ENCODE data around the gene BPIFA2.
"Not testable (repeated sequence)": the region's sequence is repeated elsewhere in the genome, so short reads cannot be mapped to it uniquely, and the experiment has no call there.

The BPIFA2 gene, protein sequence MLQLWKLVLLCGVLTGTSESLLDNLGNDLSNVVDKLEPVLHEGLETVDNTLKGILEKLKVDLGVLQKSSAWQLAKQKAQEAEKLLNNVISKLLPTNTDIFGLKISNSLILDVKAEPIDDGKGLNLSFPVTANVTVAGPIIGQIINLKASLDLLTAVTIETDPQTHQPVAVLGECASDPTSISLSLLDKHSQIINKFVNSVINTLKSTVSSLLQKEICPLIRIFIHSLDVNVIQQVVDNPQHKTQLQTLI

DNA sequence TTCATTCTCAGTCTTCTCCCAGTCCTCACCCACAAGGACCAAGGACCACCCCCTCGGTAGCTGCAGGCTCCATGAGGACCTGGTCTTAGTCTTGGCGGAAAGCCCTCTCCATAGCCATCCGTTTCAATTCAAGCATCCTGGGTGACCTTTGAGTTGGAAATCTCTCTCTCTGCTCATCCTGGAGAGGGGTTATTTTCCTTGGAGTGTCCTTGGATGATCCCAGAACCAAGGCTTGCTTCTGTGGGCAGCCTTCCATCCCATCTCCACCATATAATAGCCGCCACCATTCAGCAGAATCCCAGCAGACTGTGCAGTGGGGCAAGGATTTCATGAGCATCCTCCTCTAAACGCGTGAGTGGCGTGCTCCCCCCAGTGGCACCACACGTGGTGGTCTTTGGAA lies at the start of gene BPIFA2:
BPIFA2 (plus strand) TSS at position 301 of the 400 bp plus-strand sequence. CDS start 987 bp downstream, outside the sequence.
- no peak for DNase-seq

DNA sequence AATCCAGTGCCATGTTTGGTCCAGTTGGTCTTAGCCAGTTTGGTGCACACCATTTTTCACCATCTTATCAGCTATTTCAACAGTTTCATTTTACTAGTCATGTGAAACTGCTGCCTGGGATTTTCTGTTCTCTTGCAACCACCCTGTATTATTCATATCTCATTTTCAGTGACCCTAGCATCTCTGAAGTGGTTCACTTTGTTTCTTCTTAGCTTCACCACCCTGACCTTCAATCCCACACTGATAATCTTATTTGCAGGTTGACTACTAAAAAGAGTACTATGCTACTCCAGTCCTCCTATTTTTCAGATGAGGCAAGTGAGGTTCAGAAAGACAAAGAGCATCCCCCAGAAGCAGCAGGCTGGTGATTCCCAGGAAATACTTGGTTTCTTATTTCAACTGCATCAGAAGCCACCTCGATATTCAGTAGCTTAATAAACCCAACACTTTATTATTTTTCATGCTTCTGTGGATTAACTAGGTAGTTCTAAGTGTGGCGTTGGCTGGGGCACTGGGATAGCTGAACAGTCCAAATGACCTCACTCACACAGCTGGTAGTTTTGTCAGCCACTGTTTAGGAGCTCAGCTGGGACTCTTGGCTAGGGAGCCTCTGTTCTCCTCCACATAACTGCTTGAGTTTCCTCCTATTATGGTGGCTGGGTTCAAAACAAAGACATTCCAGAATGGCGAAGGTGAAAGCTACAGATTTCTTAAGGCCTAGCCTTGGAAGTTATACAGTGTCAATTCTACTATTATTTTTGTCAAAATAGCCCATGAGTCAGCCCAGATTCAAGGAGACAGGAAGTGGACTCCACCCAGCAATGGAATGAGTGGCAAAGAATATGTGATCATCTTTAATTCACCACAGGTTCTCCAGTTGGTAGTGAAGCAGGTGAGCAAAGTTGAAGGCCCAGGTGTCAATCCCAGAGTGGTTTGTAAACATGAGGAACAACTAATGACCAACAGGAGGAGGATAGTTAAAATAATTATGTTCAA lies 47.9 kb upstream of the BPIFA2 start:
- DNase-seq, result no peak

DNA sequence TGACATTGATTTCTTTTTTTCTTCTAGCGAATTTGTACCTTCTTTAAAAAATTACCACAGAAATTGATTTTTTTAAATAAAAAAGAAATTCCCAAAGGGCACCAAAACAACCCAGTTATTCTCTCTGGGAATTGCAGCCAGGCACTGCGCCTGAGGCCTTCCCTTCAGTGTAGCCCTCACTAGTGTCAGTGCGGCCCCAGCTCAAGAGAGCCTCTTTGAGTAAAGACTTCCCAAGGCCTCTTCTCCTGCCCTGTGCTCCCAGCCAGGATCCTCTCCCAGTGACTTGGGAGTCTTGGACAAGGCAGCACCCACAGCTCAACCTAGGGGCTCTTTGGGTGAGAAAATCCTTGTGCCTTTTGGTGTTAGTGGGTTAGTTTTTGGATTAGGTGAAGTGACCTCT lies 47.0 kb upstream of the BPIFA2 start:
- DNase-seq, result no peak

DNA sequence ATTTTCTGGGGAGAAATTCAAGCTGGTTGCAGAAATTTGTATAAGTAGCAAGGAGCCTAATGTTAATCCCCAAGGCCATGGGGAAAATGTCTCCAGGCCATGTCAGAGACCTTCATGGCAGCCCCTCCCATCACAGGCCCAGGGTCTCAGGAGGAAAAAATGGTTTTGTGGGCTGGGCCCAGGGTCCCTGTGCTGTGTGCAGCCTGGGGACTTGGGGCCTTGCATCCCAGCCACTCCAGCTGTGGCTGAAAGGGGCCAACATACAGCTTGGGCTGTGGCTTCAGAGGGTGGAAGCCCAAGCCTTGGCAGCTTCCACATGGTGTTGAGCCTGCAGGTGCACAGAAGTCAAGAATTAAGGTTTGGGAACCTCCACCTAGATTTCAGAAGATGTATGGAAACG lies 45.7 kb upstream of the BPIFA2 start:
- not testable (repeated sequence) for DNase-seq

DNA sequence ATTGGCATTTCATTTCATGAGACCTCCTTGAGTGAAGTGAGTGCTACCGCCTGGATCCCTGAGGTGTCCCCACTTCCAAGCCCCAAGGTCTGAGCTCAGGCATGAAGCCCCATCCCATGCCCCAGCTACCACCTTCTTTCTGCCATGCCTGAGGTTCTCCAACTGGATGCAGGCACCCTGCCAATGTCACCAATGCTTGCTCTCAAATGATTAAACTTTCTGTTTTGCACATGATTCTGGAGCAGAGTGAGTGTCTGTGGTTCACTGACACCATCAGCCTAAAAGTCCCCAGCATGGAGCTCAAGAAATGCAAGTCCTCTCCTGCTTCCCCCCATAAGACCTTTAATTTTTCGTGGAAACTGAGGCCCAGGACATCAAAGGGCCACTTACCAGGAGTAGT lies 43.7 kb upstream of the BPIFA2 start:
- no peak for DNase-seq

DNA sequence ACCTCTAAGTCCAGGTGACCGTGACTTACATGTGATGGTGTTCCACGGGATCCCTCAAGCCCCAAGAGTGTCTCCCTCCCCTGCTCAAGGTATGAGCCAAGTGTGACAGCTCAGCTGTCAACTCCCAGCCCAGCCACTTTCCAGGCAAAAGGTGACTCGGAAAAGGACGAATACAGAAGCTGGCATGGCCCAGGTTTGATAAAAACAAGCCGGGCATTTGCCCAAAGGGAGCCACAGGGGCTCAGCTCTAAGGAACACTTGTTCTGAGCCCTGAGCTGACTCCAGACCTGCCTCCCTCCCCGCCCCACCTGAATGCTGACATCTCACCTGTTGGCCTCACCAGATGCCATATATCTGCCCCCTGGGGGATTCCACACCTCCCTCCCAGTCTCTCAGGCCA lies 43.0 kb upstream of the BPIFA2 start:
- no peak for DNase-seq

DNA sequence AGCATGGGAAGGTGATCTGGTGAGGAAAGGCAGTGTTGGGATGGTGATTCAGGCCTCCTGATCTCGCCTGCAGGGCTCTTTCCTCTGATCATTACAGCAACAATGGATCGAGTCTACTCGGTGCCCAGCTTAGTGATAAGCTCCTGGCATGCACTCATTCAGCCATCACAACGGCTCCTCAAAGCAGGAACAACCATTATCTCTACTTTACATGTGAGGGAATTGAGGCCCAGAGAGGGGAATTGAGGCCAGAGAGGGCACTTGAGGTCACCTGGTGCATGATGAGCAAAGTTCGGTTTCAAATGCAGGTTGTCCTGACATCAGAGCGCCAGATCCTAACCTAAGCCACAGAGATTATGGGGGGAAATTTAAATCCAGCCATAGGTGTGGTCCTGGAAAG lies 42.0 kb upstream of the BPIFA2 start:
- DNase-seq, result peak; percentile 21

DNA sequence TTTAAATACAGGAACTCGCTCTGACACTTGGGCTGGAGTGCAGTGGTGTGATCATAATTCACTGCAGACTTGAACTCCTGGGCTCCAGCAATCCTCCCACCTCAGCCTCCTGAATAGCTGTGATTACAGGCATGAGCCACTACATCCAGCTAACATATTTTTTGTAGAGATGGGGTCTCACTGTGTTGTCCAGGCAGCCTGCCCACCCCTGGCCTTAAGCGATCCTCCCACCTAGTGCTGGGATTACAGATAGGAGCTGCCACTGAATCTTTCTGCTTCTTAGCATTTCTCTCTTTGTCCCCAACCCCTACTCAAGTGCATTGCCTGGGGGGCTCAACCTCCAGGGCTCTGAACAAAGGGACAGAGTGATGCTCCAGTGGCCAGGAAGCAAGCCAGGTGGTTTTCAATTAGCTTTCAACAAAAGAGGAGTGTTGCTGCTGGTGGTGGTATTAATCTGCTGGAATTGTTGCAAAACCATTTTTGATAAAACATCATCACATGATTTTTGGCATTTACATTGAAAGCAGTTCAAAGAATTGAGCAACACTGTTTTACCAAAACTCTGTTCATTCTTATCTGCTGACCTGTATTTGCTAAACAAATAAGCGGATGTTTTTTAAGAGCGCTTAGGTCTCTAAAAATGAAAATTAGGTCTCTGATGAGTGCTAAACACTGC lies 40.4 kb upstream of the BPIFA2 start:
- DNase-seq, result no peak

DNA sequence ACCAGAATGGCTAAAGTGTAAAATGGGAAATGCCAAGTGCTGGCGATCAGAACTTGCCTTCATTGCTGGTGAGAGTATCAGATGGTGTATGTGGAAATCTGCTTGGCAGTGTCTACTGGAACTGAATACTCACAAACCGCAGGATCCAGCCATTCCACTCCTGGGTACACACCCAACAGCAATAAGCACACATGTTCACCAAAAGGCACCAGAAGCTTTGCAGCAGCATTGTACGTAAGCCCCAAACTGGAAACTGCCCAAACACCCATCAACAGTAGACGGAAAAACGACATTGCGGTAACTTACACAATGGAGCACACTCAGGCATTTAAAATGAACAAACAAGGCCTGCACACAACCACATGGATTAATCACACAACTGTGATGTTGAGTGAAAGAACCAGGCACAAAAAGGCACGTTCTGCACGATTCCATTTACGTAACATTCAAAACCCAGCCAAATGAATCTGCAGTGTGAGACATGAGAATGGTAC lies 37.3 kb upstream of the BPIFA2 start:
- no peak for DNase-seq

DNA sequence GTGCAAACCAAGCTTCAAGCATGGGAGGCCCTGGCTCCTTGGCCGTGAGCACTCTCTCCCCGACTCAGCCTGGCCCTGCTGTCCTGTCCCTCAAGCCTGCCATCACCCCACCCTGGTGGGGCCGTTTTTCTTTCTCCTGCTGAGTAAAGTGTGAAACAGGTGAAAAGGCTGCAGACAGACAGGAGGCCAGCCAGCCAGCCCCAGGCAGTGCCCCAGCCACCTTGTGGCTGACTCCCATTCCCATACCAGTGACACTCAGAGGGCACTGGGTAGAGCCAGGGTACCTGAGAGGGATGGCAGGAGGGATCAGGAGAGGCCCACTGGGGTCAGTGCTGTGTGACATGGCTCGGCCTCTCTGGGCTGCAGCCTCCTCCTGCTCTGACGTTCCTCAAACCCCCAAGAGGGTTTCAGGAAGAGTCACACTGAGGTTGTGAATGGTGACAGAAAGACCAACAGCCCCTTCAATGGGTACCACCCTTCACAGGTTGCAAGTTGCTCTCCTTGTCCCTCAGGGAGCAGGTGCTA lies 35.9 kb upstream of the BPIFA2 start:
- no peak for DNase-seq

DNA sequence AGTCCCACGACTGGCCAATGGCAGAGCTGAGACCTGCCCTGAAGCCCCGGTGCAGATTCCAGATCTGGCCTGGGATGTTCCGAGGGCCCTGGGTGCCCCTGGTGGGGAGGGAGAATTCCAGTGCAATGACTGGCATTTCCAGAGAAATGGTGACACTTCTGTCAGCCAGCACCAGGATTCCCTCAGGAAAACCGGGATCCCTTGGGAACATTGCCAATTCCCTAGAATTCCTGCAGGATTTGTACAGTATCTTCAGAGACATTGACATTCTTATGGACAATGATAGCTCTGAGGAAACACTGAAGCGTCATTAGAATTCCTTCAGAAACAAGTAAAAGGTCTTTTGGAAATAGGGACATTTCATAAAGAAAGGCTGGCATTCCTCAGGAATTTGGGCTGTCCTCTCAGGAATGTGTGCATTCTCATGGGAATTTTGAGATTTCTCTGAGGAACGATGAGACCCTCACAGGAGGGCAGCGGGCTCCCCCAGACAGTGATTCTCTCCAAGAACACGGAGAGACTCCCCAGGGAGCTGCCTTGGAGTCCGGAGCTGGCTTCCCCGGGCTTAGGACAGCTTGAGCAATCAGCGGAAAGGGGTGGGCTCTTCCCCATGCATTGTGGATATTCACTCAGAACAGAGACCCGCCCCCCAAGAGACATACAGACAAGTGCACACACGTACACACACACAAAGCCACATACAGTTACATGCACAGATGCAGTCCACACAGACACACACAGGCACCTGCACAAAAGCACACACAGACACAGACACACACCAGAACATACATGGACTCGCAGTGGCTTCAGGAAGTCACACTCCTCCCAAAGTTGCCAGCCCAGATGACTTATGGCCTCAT lies 35.2 kb upstream of the BPIFA2 start:
- DNase-seq, result no peak

DNA sequence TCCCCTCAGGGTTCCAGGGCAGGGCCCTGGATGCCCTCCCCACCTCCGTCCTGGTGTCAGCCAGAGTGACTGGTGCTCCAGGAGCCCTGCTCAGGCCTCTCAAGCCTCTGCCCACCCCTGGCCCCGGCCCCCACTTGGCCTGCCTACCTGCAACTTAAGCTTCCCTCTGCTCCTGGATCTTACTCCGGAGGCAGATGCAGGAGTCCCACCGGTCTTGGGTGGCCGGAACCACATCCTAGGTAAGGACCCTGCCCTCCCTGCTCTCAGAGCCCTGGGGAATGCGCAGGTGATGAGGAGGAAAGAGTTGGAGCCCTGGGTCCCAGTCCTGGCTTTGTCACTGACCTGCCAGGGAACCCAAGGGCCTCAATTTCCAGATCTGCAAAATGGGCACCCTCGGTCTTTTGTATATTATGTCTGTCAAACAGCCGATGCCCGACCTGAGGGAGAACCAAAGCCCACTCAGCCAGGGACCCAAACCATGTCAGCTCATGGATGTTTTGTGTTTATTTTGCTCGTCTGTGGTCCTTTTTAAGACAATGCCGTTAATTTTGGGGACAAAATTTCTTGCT lies 34.5 kb upstream of the BPIFA2 start:
- DNase-seq, result no peak

DNA sequence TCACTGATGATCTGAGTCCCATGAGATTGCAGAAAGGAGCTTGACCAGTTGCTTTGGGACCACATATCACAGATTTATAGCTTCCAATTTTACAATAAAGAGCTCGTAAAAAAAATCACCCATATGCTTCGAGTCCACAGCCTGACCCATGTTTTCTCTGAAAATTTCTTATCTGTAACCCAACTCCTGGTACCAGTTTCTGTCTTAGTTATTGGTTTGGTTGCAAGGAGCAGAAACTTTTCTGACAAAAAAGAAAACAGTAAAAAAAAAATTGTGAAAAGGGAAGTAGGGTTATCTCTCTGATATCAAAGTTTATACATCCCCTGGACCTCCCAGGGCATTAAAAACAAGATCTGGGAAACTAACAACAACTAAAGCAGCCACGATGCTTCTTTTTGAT lies 30.8 kb upstream of the BPIFA2 start:
- no peak for DNase-seq

DNA sequence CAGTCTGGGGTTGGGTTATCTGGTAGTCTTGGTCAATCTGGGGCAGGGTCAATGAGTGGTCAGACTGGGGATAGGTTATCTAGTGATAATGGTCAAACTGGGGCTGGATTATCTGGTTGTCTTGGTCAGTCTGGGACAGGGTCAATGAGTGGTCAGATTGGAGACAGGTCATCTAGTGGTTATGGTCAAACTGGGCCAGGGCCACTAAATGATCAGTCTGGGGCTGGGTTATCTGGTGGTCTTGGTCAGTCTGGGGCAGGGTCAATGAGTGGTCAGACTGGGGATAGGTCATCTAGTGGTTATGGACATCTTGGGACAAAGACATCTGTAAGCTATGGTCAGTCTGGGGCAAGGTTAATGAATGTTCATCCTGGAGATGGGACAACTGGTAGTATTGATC lies 28.5 kb upstream of the BPIFA2 start:
- no peak for DNase-seq

DNA sequence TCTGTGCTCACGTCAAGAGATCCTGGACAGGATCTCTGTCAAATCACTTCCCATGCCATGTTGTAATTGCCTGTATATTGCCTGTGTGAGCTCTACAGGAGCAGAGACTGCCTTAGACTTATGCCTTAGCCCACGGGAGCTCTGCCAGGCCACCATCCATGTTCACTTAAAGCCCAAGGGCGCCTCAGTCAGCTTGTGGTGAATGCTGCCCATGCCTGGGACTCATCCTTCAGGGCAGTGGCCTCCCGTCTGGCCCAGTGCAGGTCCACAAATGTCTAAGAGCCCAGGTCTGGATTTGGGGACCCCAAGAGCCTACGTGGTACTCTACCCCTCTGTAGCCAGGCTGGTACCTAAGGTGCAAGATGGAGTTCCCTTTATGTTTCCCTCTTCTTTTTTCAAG lies 22.4 kb upstream of the BPIFA2 start:
- DNase-seq, result no peak

DNA sequence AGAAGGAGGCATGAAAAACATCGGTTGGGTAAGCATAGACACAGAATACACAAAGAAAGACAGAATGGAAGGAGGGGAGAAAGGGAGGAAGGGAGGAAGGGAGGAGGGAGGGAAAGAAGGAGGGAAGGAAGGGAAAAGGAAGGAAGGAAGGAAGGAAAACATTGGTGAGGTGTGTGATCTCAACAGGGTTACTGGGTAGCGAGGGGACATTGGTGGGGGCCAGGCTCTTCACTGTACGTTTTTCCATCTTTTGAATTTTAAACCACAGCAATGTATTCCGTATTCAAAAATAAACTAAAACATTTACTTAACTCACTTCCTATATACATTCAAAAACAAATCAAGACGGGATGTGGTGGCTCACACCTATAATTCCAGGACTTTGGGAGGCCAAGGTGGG lies 20.7 kb upstream of the BPIFA2 start:
- no peak for DNase-seq

DNA sequence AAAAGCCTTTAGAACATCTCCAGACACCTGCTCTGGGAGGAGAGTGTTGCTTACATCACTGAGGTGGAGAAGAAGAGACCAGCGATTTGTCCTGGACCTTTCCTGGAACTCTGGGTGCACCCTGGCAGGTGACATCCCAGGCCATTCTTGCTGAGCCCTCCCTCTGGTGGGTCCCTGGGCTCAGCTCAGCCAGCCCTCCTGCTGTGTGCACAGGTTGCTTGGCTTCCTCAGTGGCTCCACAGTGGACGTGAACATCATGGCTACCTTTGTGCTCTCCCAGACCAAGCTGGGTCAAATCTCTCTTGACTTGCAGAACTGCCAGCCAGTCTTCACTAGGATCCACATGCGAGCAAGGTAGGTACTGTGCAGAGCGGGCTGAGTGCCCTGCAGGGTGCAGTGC lies 19.9 kb upstream of the BPIFA2 start:
- no peak for DNase-seq

DNA sequence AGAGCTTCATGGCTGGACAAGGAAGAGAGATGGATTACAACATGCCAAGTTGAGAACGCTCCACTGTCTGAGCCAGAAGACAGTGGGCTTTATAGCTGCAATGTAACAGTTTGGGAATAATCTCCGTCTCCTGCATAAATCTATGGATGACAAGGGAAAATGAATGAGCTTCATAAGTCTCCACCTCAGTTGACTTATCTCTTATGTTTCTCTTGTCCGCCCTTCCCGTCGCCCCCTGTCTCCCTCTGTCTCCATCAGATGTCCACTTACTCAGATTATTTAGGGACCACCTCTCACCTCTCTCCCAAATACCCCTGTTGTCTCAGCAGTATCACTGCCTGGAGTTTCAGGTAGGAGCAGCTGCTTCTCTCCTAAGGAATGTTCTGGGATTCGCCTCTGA lies 13.7 kb upstream of the BPIFA2 start:
- DNase-seq, result no peak

DNA sequence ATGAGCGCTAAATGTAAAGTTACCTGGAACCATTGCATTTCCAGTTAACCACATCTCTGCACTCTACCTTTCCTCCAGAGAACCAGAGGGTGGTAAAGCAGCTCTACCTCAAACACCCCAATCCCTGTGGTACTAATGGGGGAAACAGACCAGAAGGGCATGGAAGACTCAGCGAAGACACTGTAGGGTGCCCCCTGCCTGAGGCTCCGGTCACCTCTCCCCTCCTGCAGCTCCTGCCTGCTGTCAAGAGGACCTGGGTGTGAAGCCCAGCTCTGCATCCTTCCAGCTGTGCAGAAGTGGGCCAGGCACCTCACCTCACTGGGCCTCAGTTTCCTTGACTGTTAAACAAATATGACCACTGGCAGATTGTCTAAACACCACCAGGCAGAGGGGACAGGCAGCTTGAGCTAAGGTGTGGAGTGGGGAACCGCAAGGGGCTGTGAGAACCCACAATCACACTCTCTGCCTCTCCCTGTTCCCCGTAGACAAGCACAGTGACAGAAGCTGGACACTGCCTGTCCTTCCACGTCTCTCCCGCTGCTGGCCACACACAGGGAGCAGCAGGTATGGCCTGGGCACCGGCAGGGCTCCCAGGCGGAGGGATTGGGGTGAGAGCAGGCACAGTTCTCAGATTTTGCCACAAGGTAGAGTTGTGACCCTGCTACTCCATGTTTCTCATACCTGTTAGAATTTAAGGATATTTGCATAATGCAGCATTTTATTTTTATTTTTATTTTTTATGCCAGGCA lies 9.1 kb upstream of the BPIFA2 start:
- DNase-seq, result no peak

DNA sequence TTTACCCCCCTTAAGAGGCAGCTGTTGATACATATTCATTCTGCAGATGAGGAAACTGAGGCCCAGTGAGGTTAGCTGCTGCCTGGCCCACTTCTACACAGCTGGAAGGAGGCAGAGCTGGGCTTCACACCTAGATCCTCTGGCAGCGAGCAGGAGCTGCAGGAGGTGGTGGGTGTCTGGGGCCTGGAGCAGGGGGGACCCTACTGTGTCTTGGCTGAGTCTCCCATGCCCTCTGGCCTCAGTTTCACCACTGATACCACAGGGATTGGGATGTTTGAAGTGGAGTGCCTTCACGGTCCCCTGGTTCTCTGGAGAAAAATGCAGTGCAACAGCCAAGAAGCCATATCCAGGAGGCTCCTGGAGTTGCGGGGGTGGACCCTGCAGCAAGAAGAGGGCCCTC lies 8.2 kb upstream of the BPIFA2 start:
- DNase-seq, result no peak

DNA sequence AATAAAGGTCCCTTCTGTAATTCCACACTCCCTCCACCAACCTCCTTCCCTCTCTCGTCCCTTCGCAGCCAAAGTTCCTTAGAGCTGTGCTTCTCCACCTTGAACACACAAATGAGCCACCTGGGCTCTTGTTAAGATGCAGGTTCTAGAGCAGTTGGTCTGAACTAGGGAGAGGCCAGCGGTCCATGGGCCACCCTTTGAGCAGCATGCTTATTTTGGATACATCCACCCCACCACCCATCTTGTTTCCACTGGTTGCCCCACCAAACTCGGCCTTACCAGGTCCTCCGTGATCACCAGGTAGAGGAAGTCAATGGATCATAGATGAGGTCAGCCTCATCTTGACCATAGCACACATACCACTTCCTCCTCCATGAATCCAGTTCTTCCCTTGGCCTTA lies 7.3 kb upstream of the BPIFA2 start:
- no peak for DNase-seq
